A549 treated with dexamethasone at 1 μM for 4 hours (cell line): ENCODE data around the gene KRTAP19-7. TPM values are rescaled to one million over a fixed set of nuclear protein-coding genes. Genes with fewer than 3 reads are reported as not detected.

ENCODE experiments used
- total RNA-seq: library from RNA; stranded (reverse); fragments of 200-300 nt; extraction: Qiagen RNA extraction; gene quantifications from 5 replicates; pipeline ENCODE4 v1.2.3, GENCODE V29; 2022

The KRTAP19-7 gene, protein sequence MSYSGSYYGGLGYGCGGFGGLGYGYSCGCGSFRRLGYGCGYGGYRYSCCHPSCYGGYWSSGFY
- total RNA-seq, result not detected in 5 replicates

DNA sequence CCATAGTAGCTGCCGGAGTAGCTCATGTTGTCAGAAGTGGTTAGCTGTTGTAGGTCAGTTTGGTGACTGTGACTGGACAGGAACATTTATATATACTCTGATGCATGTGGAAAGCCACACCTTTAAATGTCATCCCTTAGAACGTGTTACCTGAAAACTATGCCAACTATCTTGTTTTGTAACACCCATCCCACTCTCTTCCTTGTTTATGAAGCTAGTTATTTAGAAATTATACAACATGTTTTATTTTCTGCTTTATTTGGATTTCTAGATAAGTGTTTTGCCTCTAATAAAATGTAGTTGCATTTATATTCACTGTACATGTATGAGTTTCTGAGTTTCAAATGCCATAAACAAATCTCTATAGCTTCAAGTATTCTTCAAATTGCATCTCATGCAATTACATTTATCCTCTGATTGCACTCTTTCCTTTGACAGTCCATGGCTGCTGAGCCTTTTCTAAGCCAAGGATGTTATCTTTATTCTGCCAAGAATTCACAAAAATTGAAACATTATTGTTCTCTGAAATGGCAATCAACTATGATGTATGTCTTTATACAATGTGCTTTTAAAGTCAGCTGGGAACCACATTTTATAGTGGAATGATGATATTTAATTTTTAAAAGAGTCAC is at the start of gene KRTAP19-7:
KRTAP19-7 (minus strand) TSS at position 51 of the 632 bp plus-strand sequence; CDS start at position 26, 25 bp downstream.

DNA sequence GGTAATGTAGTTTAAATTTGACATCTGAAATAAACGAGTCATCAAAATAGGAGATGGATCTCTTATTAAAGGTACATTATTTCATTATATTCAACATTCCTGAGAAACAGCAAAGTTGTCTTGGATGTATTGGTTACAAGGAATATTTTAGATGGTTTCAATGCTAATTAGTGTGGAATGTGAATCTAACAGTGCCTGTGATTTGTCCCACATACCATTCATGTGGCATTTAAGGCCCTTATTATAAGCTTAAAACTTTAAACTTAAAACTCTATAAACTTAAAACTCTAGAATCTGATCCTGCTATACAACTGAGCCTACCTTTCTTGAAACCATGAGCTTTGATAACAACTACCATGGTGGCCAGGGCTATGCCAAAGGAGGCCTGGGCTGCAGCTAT is 39.7 kb upstream of the KRTAP19-7 start, which contains the start of gene KRTAP22-1:
KRTAP22-1 (plus strand) TSS at position 301 of the 400 bp plus-strand sequence.

DNA sequence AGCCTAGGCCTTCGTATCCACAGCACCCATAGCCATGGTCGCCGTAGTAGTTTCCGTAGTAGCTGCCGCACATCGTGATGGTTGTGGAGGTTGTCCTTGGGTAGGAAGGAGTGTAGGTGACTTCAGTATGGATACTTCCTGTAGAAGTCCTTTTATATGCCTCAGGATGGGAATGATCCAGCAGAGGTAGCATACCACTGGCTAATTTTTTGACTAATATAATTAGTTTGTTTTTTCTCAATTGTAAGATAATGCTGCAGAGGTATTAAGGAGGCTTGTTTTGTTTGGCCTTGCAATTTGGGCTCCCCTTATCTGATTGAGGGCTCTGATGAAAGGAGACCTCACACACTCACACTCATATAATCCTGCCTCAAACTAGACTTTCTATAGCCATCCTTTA is 37.7 kb upstream of the KRTAP19-7 start, which contains the start of gene KRTAP6-2:
KRTAP6-2 (minus strand) TSS at position 101 of the 400 bp plus-strand sequence; CDS start at position 73, 28 bp downstream.

DNA sequence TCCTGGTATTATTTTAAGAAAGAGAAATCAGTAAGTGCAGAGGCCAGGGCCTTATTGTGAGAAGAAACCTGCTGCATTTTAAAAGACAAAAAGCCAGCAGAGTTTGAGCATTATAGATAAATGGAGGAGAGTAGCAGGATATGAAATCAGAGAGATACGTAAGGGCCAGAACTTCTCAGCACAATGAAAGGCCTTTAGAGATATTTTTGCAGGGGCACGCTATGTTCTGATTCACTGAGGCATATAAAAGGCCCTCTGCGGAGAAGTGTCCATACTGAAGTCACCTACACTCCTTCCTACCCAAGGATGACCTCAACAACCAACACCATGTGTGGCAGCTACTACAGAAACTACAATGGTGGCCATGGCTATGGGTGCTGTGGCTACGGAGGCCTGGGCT is 31.0 kb upstream of the KRTAP19-7 start, which contains the start of gene KRTAP6-3:
KRTAP6-3 (plus strand) TSS at position 301 of the 400 bp plus-strand sequence; CDS start at position 307, 6 bp downstream.

DNA sequence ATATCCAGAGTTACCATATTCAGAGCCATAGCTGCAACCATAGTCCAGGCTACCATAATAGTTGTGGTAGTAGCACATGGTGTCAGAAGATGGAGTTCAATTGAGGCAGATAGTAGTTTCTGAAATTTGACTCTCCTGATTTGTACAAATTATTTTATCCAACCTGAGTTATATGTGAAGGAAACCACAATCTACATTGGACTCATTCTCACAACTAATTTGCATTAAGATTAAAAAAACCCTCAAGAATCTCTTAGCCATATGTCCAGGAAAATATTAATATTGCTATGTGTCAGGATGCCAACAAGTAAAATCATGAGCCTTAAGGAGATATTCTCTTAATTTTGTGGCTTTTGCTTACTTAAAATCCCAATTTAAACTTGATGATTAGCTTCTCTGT is 29.2 kb upstream of the KRTAP19-7 start, which contains the start of gene KRTAP22-2:
KRTAP22-2 (minus strand) TSS at position 101 of the 400 bp plus-strand sequence.

DNA sequence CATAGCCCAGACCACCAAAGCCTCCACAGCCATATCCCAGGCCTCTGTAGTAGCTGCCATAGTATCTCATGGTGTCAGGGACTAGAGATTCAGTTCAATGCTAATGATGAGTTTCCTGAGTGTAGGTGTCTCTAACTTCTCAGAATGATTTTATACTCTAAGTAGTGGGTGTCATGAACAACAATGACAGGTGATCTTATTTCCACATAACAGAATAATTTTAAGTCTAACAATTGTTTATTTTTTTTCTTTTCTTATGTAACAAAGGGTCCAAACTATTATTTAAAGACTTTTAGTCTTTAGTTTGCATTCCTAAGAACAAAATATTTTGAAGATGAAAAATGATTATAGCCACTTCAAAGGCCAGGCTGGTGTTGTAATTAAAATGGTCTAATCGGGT is 19.4 kb downstream of the KRTAP19-7 start, which contains the start of gene KRTAP19-6:
KRTAP19-6 (minus strand) TSS at position 101 of the 400 bp plus-strand sequence; CDS start at position 70, 31 bp downstream.

Other genes starting within 250 kb of the KRTAP19-7 start
- not detected in 5 replicates for gene KRTAP26-1, start 241.0 kb downstream of the KRTAP19-7 start, total RNA-seq
- gene KRTAP27-1, start 223.6 kb downstream of the KRTAP19-7 start, total RNA-seq, result not detected in 5 replicates
- not detected in 5 replicates for gene KRTAP23-1, start 212.7 kb downstream of the KRTAP19-7 start, total RNA-seq
- 0.09 TPM in 1 of 5 replicates, not detected in the others for gene KRTAP13-2, start 189.0 kb downstream of the KRTAP19-7 start, total RNA-seq
- not detected in 5 replicates for gene KRTAP13-1, start 165.3 kb downstream of the KRTAP19-7 start, total RNA-seq
- not detected in 5 replicates for gene KRTAP13-3, start 135.4 kb downstream of the KRTAP19-7 start, total RNA-seq
- not detected in 5 replicates for gene KRTAP13-4, start 131.1 kb downstream of the KRTAP19-7 start, total RNA-seq
- gene KRTAP15-1, start 121.0 kb downstream of the KRTAP19-7 start, total RNA-seq, result not detected in 5 replicates
- gene KRTAP19-1, start 80.9 kb downstream of the KRTAP19-7 start, total RNA-seq, result not detected in 5 replicates
- gene KRTAP19-2, start 73.9 kb downstream of the KRTAP19-7 start, total RNA-seq, result not detected in 5 replicates
- gene KRTAP19-3, start 69.3 kb downstream of the KRTAP19-7 start, total RNA-seq, result not detected in 5 replicates
- not detected in 5 replicates for gene KRTAP19-4, start 64.1 kb downstream of the KRTAP19-7 start, total RNA-seq
- gene KRTAP19-5, start 59.2 kb downstream of the KRTAP19-7 start, total RNA-seq, result not detected in 5 replicates
- gene KRTAP19-6, start 19.4 kb downstream of the KRTAP19-7 start, total RNA-seq, result not detected in 5 replicates
- gene KRTAP22-2, start 29.1 kb upstream of the KRTAP19-7 start, total RNA-seq, result not detected in 5 replicates
- not detected in 5 replicates for gene KRTAP6-3, start 31.1 kb upstream of the KRTAP19-7 start, total RNA-seq
- gene KRTAP6-2, start 37.6 kb upstream of the KRTAP19-7 start, total RNA-seq, result not detected in 5 replicates
- gene KRTAP22-1, start 39.8 kb upstream of the KRTAP19-7 start, total RNA-seq, result not detected in 5 replicates
- not detected in 5 replicates for gene KRTAP6-1, start 52.6 kb upstream of the KRTAP19-7 start, total RNA-seq
- not detected in 5 replicates for gene KRTAP20-1, start 55.1 kb upstream of the KRTAP19-7 start, total RNA-seq
- not detected in 5 replicates for gene KRTAP20-4, start 59.3 kb upstream of the KRTAP19-7 start, total RNA-seq
- not detected in 5 replicates for gene KRTAP20-2, start 73.9 kb upstream of the KRTAP19-7 start, total RNA-seq
- not detected in 5 replicates for gene KRTAP20-3, start 81.5 kb upstream of the KRTAP19-7 start, total RNA-seq
- not detected in 5 replicates for gene KRTAP21-3, start 157.5 kb upstream of the KRTAP19-7 start, total RNA-seq
- not detected in 5 replicates for gene KRTAP21-2, start 185.9 kb upstream of the KRTAP19-7 start, total RNA-seq
- not detected in 5 replicates for gene KRTAP21-1, start 194.1 kb upstream of the KRTAP19-7 start, total RNA-seq